GM10248 (cell line): ENCODE measurements around the gene TLCD4.

ENCODE experiments used
- CTCF ChIA-PET: fragments of 300-600 bp; sonication (Branson Sonifier 250); formaldehyde crosslinking; extraction: SDS; loops from one replicate; lab custom pipeline; 2021; ENCODE audit warnings: antibody characterized with exemption; lab: Yijun Ruan, JAX
- POLR2A ChIA-PET: fragments of 350-650 bp; sonication (Branson Sonifier 250); formaldehyde crosslinking; extraction: SDS; loops from one replicate; lab custom pipeline; 2020; ENCODE audit warnings: antibody characterized with exemption; lab: Yijun Ruan, JAX
- DNase-seq: peaks from one replicate; pipeline ENCODE4 v3.0.0; 2012; ENCODE audit errors: extremely low spot score
- CTCF ChIP-seq: IDR thresholded peaks from 2 replicates; pipeline ENCODE4 v1.5.1; 2012; ENCODE audit warnings: mild to moderate bottlenecking, low read depth; ENCODE audit errors: extremely low read depth, missing control alignments, control extremely low read depth

TLCD4 gene

GRCh38 chr1:95072532-95073419 is 44.4 kb upstream of the TLCD4 start, which contains the start of gene ALG14:
TSS of gene ALG14 (minus strand) at chr1:95072951. CDS start at chr1:95072898, 53 bp downstream.
- peak; percentile 89 for DNase-seq
- no peak for TF ChIP-seq CTCF
- CTCF ChIA-PET: interaction anchor here (0.7 to 4.7 kb wide), 7 partner anchors 11 to 218 kb away, joined by 3 to 54 read pairs (median 4); partner anchors contain the start of gene RWDD3
- POLR2A ChIA-PET: no interaction called here

GRCh38 chr1:95073446-95073845 is 43.7 kb upstream of the TLCD4 start:
- POLR2A ChIA-PET: no interaction called here
- CTCF ChIA-PET: interaction anchor here (0.9 to 4.7 kb wide), 6 partner anchors 11 to 219 kb away, joined by 3 to 54 read pairs (median 5); partner anchors contain the start of gene RWDD3
- TF ChIP-seq CTCF: no peak
- no peak for DNase-seq

- CTCF ChIA-PET: interaction anchor here (1.1 to 4.7 kb wide), 4 partner anchors 8 to 221 kb away, joined by 4 to 54 read pairs (median 6); partner anchors contain the start of gene RWDD3
- DNase-seq: no peak
- no peak for TF ChIP-seq CTCF
- POLR2A ChIA-PET: no interaction called here
These were observed 41.1 kb upstream of the TLCD4 start for GRCh38 chr1:95076034-95076433.

- CTCF ChIA-PET: interaction anchor here (1.3 kb wide), 1 partner anchor 153 kb away, joined by 3 read pairs; the partner anchor contains the start of gene RWDD3
- no peak for DNase-seq
- POLR2A ChIA-PET: no interaction called here
- no peak for TF ChIP-seq CTCF
These were observed 36.7 kb upstream of the TLCD4 start for GRCh38 chr1:95080446-95080845.

GRCh38 chr1:95080879-95081278 is 36.3 kb upstream of the TLCD4 start:
- ChIA-PET POLR2A (no interaction called here), CTCF (interaction anchor here (2.3 kb wide), 1 partner anchor 153 kb away, joined by 7 read pairs; the partner anchor contains the start of gene RWDD3)
- TF ChIP-seq CTCF: no peak
- DNase-seq: no peak

- POLR2A ChIA-PET: no interaction called here
- TF ChIP-seq CTCF: peak; percentile 76
- DNase-seq: peak; percentile 59
These were observed 32.6 kb upstream of the TLCD4 start for GRCh38 chr1:95084317-95085176.

More at GRCh38 chr1:95084317-95085176, 32.6 kb upstream of the TLCD4 start:
- CTCF ChIA-PET: interaction anchor here (0.9 to 3.9 kb wide), 20 partner anchors 10 to 230 kb away, joined by 3 to 54 read pairs (median 4); partner anchors contain the start of genes ALG14 and RWDD3
